ENCODE data around the gene LHFPL3. TPM values are rescaled to one million over a fixed set of nuclear protein-coding genes. Genes with fewer than 3 reads are reported as not detected.

LHFPL3 gene
- total and polyA plus RNA-seq, 2 of the 13 experiments (the other 11 are each of a cell fraction or from before 2014, with no cell fraction given): not detected

GRCh38 chr7:104923010-104923421 lies 594.6 kb downstream of the LHFPL3 start (continued):
- no peak for TF ChIP-seq FIP1L1 (IDR thresholded peaks at IDR 0.05; ENCODE audit: borderline replicate concordance, insufficient read depth, low read depth, low read length)
- no peak for TF ChIP-seq ZNF646 (CRISPR knock-in tag; IDR thresholded peaks at IDR 0.05)
- TF ChIP-seq DMTF1 (CRISPR knock-in tag; IDR thresholded peaks at IDR 0.05): no peak
- TF ChIP-seq ZNF891 (CRISPR knock-in tag; IDR thresholded peaks at IDR 0.05): 0 out of 2 replicates have a peak, but pooled peaks have one; percentile 26
- no peak for TF ChIP-seq NR1H2 (CRISPR knock-in tag; IDR thresholded peaks at IDR 0.05; ENCODE audit: borderline replicate concordance, low read depth)
- TF ChIP-seq, protein P1, sequence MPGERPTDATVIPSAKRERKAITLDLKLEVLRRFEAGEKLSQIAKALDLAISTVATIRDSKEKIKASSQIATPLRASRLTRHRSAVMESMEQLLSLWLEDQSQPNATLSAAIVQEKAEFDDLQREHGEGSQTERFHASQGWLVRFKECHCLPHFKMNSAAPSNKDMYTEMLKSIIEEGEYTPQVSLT (CRISPR knock-in tag; IDR thresholded peaks at IDR 0.05; ENCODE audit: borderline replicate concordance, low read depth): no peak
- no peak for TF ChIP-seq ZNF501 (CRISPR knock-in tag; IDR thresholded peaks at IDR 0.05)
- no peak for TF ChIP-seq DPF2 (CRISPR knock-in tag; IDR thresholded peaks at IDR 0.05; ENCODE audit: borderline replicate concordance, low read depth)
- TF ChIP-seq NR2C2 (CRISPR knock-in tag; IDR thresholded peaks at IDR 0.05; ENCODE audit: borderline replicate concordance): no peak
- TF ChIP-seq CCDC6 (CRISPR knock-in tag; IDR thresholded peaks at IDR 0.05): no peak
- TF ChIP-seq ZNF576 (CRISPR knock-in tag; IDR thresholded peaks at IDR 0.05): no peak
- TF ChIP-seq RCOR2 (CRISPR knock-in tag; IDR thresholded peaks at IDR 0.05): no peak
- TF ChIP-seq ZNF570 (CRISPR knock-in tag; IDR thresholded peaks at IDR 0.05; ENCODE audit: borderline replicate concordance): no peak
- TF ChIP-seq, protein P2, sequence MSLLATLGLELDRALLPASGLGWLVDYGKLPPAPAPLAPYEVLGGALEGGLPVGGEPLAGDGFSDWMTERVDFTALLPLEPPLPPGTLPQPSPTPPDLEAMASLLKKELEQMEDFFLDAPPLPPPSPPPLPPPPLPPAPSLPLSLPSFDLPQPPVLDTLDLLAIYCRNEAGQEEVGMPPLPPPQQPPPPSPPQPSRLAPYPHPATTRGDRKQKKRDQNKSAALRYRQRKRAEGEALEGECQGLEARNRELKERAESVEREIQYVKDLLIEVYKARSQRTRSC (CRISPR knock-in tag; IDR thresholded peaks at IDR 0.05; ENCODE audit: low read depth): no peak
- no peak for TF ChIP-seq HOXA9 (CRISPR knock-in tag; IDR thresholded peaks at IDR 0.05; ENCODE audit: borderline replicate concordance)
- no peak for TF ChIP-seq GZF1 (CRISPR knock-in tag; IDR thresholded peaks at IDR 0.05)
- 0 out of 2 replicates have a peak, but pooled peaks have one; percentile 41 for TF ChIP-seq KAT8 (CRISPR knock-in tag; IDR thresholded peaks at IDR 0.05)
- TF ChIP-seq SOX13 (IDR thresholded peaks at IDR 0.05): no peak
- TF ChIP-seq SOX13 (CRISPR knock-in tag; conservative IDR thresholded peaks at IDR 0.05 in 1 of 2, IDR thresholded peaks at IDR 0.05 in 1 of 2): peak in 1 of 2 experiments; percentile 16; a peak in 1 of 4 replicates
- TF ChIP-seq KLF9 (CRISPR knock-in tag; IDR thresholded peaks at IDR 0.05; ENCODE audit: low read depth): no peak
